NCI-H748 (cell line): ENCODE data around the gene ACADSB.

Experiments used
- DNase-seq: peaks from one replicate; lab custom pipeline; 2025; ENCODE audit not compliant: unreplicated experiment; lab: John Stamatoyannopoulos, UW

ACADSB gene

DNA sequence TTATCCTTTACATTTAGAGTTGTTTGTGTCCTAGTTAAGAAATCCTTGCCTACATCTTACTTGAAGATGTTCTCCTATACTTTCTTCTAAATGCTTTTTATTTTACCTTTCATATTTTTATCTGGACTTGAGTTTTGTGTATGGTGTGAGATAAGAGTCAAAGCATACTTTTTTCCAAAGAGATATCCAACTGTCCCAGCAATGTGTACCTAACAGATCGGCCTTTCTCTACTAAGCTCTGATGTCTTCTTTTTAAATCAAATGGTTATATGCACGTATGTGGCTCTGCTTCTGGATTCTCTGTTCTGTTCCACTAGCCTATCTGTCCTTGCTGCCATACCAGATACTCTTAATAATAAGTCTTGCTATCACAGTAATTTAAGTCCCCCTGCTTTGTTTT lies 7.4 kb upstream of the ACADSB start:
- DNase-seq = no peak

DNA sequence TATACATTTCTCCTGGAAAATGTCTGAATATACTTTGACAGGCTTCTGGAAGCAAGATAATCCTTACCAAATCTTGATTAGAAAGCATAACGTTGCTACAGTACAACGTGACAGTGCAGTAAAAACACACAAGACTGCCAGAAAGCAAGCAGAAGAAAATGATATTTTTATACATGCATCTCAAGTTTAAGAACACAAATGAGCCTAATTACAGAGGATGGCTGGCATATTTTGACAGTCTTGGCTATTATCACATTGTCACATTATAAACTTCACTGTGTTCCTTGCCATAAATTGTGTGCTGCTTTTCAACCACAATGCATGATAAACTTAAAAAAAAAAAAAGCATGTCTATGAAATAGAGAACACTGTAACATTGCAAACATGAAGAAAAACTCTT lies 4.5 kb upstream of the ACADSB start:
- no peak for DNase-seq

DNA sequence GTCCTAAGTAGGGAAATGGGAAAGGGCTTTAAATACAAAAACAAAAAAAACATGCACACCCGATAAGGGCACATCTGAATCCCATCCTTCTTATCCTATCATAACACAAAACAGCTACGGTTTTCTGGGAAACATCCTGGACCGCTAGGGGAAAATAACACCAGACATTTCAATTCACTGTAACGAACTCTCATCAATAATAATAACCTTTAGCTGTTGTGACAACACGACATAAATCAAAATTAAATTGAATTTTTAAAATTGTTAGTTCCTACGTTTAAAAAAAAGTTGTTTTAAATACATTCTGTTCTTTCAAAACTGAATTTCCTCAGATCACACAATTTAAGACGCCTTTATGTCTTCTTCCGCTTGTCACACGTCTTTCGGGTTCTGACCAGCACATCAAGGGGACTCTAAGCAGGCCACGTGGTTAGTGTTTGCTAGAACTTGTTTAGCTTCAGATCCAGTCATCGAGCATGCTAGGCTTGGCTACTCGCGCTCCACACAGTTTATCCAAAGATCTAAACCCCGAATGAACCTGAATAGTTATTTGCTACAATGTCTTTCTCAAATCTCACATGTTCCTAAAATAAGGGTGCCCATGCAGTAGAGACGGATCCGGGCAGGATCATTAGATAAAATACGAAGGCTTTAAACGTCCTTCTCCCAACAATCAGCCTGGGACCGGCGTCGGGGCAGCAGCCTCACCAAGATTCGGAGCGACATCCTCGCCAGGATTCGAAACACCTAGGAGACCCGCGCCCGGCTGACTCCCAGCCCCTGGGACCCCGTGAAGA lies 1.1 kb upstream of the ACADSB start:
- peak; percentile 46 for DNase-seq

DNA sequence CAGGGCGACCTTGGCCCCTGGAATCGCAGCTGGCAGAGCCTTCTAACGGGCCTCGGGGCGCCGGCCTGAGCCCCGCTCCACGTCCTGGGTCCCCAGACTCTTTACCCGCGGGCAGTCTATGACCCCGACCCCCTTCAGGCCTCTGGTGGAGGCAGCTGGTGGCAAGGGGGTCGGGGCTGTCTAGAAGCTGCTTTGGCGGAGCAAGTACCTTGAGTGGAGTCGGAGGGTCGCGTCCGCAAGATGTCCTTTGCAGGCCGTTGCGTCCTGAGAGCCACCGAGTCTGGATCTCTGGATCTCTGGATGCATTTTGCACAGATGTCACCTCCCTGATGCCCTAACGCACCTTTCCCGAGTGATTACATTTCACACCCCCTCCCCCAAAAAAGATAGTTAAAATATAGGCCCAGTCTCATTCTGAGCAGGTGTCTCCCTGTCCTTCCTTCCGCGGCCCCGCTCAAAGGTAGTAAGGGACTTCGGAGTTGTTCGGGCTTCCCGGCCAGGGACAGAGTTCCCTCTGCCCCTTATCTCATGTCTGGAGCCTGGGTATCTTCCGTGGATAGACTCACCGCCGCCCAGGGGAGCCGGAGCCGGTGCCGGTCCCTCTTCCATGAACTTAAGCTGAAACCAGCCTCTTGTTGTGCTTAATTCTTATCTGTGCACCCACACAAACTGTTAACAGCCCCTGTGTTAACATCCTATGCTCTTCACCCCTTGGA lies 457 bp downstream of the ACADSB start:
- peak; percentile 47 for DNase-seq

DNA sequence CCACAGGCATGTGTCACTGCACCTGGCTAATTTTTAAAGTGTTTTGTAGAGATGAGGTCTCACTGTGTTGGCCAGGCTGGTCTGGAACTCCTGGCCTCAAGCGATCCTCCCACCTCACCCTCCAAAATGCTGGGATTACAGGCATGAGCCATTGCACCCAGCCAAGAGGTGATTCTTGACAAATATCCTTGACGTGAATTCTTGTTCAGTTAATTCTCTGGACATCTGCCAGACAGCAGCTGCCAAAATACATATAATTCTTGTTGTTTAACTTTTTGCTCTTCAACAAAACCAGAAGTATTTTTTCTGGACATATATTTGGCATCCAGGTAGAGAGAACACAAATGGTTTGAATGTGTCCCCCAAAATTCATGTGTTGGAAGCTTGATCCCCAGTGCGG lies 3.2 kb downstream of the ACADSB start:
- DNase-seq = no peak

DNA sequence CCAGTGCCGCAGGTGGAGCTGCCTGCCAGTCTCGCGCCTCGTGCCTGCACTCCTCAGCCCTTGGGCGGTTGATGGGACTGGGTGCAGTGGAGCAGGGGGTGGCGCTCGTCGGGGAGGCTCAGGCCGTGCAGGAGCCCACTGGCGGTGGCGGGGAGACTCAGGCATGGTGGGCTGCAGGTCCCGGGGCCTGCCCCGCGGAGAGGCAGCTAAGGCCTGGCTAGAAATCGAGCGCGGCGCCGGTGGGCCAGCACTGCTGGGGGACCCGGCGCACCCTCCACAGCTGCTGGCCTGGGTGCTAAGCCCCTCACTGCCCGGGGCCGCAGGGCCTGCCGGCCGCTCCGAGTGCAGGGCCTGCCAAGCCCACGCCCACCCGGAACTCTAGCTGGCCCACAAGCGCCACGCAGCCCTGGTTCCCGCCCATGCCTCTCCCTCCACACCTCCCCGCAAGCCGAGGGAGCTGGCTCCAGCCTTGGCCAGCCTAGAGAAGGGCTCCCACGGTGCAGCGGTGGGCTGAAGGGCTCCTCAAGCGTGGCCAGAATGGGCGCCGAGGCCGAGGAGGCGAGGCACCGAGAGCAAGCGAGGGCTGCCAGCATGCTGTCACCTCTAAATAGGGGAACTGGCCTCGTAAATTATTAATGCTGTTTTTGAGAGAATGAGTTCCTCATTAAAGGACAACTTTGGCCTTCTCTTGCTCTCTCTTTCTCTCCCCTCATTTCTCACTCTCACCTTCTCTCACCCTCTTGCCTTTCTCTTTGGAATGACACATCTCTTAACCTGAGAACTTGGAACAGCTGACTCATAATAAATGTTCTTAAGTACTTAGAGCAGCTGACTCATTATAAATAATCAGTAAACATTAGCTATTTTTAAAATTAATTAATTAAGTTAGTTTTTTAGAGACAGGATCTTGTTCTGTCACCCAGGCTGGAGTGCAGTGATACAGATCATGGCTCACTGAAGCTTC lies 4.9 kb downstream of the ACADSB start:
- DNase-seq = no peak

DNA sequence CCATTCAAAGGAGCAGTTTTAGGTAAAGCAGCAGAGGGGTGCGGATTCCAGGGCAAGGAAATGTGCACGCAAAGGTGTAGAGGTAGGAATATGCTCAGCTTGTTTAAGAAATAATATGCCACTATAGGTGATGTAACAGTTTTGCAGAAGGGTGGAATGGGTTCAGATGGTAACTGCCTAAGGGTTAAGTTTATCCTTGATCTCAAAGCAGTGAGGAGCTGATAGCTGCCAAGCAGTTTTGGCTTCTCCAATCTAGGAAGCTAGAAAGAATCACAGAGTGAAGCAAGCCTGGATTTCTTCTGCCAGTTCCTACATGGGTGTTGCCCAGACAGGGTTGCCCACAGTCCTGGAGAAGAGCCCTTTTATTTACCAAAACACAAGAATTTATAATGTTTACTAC lies 6.0 kb downstream of the ACADSB start:
- DNase-seq = no peak

DNA sequence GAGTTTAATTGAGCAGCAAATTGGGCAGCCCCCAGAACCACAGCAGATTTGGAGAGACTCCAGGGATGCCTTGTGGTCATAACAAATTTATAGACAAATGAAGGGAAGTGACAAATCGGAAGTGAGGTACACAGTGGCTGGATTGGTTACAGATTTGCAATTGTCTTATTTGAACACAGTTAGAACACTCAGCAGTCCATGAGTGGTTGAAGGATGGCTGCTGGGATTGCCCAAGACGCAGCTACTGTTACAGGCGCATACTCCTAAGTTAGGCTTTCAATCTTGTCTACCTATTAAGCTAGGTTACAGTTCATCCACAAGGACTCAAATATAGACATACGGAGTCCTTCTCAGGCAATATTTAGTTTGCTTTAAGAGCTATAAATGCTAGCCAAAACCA lies 7.4 kb downstream of the ACADSB start:
- no peak for DNase-seq

DNA sequence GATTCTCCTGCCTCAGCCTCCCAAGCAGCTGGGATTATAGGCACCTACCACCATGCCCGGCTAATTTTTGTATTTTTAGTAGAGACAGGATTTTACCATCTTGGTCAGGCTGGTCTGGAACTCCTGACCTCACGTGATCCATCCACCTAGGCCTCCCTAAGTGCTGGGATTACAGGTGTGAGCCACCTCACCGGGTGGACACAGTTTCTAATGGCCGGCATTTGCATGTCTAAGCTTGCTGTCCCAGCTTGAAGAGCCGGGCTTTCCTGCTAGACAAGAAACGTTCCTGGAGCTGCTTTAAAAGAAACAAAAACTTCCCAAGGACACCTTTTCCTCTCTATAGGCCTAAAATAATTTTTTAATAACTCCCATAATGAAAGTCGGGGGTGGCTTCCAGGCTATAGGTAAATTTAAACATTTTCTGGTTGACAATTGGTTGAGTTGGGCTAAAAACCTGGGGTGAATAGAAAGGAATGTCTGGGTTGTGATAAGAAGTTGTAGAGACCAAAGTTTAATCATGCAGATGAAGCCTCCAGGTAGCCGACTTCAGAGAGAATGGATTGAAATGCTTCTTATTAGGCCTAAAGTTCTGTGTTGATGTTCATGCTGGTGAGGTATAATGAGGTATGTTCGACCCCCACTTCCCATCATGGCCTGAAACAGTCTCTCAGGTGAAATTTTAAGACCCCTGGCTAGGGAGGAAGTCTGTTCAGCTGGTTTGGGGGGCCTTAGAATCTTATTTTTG lies 8.8 kb downstream of the ACADSB start:
- DNase-seq = no peak

DNA sequence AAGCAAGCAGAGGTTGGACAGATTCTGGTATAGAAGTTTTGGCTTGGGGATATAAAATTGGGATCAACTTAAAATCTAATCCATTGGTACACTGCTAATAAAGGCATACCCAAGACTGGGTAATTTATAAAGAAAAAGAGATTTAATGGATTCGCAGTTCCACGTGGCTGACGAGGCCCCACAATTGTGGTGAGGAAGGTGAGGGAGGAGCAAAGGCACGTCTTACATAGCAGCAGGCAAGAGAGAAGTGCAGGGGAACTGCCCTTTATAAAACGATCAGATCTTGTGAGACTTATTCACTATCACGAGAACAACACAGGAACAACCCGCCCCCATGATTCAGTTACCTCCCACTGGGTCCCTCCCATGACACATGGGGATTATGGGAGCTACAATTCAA lies 9.7 kb downstream of the ACADSB start:
- DNase-seq = no peak

DNA sequence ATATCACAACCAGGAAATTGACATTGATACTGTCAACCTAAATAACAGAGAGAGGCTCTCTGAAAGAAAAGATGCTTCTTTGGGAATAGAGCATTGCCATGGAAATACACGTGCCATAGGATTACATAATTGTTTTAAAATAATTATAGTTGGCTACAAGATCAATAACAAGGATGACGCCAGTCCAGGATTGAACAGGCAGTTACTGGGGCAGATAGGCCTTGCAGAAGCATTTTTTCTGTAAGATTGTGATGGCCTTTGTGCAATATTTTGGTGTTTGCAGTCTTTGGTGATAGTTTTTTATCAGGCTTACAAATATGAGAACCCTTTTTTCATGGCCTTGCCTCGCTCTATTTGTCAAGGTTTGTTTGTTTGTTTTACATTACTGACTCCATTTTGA lies 10.5 kb downstream of the ACADSB start:
- no peak for DNase-seq

DNA sequence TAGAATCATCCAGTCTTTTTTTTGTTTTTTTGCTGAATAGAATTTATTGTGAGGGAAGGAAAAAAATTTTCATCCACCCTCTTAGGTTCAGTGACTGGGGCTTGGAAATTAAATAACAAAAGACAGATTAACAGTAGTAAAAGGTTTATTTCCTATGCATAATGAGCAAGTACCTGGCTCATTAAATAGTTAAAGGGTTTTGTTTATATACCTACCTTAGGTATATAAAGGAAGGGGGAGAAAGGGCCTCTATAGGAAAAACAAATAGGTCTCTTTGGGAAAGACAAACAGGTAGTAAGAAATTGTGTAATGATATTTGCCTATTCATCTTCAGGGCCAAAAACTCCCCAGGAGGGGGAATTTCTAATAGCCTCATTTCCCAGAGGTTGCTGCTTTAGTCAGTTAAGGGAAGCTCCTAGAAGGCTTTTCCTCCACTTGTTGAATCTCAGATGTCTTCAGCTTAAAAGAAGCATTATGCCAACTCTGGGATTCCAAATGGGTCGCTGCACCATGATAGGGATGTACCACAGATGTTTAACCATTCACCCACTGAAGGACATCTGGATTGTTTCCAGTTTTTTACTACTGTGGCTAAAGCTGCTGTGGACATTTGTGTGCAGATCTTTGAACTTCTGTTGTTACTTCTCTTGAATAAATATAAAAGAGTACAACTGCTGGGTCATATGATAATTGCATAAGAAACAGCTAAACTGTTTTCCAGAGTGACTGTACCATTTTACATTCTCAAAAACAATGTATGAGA lies 11.3 kb downstream of the ACADSB start:
- DNase-seq = peak; percentile 54

DNA sequence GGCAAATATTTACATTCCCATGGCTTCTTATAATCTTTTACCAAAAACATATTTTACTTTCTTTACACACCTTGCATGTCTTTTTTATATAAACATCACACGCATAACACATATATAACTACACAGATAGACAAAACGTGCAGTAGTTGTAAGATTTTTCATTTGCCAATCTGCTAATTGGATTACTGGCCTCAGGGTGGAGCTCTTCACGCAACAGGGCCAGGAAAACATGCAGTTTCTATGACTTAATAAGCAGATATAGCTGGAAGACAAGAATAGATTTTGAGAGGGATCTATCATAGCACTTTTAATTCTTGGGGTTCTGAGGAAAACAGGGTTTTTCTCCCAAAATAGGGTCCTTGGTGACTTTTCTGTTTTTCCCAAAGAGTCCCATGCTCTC lies 12.7 kb downstream of the ACADSB start:
- peak; percentile 29 for DNase-seq

DNA sequence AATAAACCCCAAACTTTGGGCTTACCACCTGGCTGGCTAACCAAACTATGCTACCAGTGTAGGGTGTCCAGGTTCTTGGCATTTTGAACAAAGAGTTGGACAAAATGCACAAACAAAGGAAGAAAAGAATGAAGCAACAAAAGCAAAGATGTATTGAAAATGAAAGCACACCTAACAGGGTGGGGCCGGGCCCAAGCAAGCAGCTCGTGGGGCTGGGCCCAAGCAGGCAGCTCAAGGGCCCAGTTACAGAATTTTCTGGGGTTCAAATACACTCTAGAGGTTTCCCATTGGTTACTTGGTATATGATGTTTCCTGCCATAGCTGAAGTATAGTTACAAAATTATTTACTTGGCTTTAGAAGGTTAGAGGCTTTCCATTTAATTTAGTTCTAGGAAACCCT lies 15.7 kb downstream of the ACADSB start:
- no peak for DNase-seq

DNA sequence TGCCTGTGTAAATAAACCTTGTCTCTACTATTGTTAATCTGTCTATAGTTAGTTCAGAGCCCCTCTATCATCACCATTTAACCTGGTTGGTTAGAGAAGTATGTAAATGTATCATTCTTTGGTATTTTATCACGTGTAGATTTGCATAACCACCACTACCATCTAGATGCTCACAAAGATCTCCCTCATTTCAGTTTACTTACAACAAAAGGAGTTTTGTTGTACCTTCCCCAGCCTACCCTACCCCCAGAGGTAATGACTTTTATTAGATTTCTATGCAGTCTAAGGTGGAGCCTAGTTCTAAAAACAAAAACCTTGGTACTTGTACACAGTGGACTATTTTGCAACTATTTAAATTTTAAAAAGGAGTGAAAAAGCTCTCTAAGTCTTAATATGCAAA lies 17.5 kb downstream of the ACADSB start:
- no peak for DNase-seq

DNA sequence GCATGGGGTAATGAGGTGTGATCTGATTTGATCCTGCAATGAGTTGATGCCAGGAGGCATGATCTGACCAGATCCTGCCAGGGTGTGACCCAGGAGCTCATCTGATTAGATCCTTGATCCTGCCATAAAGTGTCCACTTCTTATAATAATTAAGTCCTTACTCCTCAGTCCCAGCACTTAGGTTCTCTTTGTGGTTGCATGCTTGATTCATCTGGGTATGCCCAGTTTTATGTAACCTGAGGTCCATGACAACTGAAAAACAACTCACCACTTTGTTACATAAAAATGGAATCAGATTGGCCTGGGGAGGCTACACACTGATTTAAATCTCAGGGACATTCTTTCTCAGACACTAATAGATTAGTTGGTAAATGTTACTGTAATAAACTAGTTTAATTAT lies 19.1 kb downstream of the ACADSB start:
- DNase-seq = no peak

DNA sequence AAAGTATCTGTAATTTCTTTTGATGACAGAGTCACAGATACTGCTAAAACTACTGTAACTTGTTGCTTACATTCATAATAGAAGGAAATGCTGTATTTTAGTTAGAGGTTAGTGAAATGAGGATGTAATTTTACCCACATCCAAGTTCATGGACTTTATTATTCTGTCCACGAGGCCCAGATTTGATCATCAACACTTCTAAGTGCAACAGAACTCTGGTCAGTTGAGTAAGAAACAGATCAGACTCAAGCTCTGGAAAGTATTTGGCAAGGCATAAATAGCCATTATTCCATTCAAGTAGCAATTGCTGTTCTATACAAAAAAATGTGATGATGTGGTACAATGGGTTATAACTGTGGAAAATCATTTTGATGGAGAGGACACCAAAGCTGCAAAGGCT lies 22.3 kb downstream of the ACADSB start:
- no peak for DNase-seq

DNA sequence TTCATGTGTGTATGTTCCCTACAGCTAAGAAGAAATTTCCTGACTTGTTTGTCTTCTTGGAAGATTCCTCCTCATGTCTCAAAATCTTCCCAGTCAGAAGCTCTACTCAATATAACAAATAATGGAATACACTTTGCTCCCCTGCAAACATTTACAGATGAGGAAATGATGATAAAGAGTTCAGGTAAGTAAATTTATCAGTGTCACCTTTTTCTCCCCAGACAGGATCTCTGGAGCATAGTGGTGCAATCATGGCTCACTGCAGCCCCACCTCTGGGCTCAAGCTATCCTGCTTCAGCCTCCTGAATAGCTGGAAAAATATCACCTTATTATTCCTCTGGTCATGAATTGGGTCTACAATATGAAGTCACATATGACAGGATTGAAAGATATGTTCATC lies 25.5 kb downstream of the ACADSB start:
- no peak for DNase-seq

DNA sequence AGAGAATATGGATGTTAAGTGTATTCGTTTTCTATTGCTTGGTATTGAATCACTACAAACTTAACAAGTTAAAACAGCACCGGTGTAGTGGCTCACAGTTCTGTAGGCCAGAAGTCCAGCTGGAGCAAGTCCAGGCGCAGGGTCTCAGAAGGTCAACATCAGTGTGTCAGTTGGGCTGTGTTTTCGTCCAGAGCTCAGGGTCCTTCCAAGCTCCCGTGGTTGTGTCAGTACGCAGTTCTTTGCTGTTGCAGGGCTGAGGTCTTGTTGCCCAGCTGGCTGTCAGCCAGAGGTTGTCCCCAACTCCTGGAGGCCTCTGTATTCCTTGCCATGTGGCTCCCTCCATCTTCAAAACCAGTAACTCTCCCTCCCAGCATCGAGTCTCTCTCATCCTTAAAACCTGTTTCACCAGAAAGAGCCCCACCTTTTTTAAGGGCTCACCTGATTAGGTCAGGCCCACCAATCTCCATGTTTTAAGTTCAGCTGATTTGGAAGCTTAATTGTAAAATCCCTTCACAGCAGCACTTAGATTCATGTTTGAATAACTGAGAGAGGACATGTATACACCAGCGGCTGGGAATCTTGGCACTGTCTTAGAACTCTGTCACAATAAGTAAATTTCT lies 26.8 kb downstream of the ACADSB start:
- no peak for DNase-seq
